GM23248 (cell line): Measurements from ENCODE around the gene POSTN. TPM values are rescaled to one million over a fixed set of nuclear protein-coding genes. Genes with fewer than 3 reads are reported as not detected.
A peak's percentile ranks its signal among the peaks of the same experiment; 100 is the strongest.
"Not testable (repeated sequence)": the region's sequence is repeated elsewhere in the genome, so short reads cannot be mapped to it uniquely, and the experiment has no call there.

Experiments
- DNase-seq: peaks from one replicate; pipeline ENCODE4 v3.0.0-alpha.2; 2015
- H2AFZ ChIP-seq: fragments of 200-600 bp; sonication (generic); 2 replicates; pipeline ENCODE4 v1.6.1; 2016; ENCODE audit warnings: antibody characterized with exemption
- H3F3A ChIP-seq: fragments of 200-600 bp; sonication (generic); 2 replicates; pipeline ENCODE4 v1.6.1; 2016; ENCODE audit warnings: mild to moderate bottlenecking, antibody characterized with exemption, mixed run types; ENCODE audit not compliant: insufficient read depth
- H3K27ac ChIP-seq: fragments of 200-600 bp; sonication (generic); 2 replicates; pipeline ENCODE4 v1.5.1; 2016; ENCODE audit warnings: mild to moderate bottlenecking
- H3K27me3 ChIP-seq: fragments of 200-600 bp; sonication (generic); replicated peaks from 2 replicates; pipeline ENCODE4 v1.6.1; 2016; ENCODE audit warnings: mild to moderate bottlenecking; ENCODE audit not compliant: insufficient read depth
- H3K36me3 ChIP-seq: fragments of 200-600 bp; sonication (generic); 2 replicates; pipeline ENCODE4 v1.6.1; 2016; ENCODE audit warnings: low read depth, mild to moderate bottlenecking
- H3K4me1 ChIP-seq: fragments of 200-600 bp; sonication (generic); 2 replicates; pipeline ENCODE4 v1.6.1; 2016; ENCODE audit warnings: mild to moderate bottlenecking; ENCODE audit not compliant: insufficient read depth
- H3K4me2 ChIP-seq: fragments of 200-600 bp; sonication (generic); one replicate; pipeline ENCODE4 v1.6.1; 2016; ENCODE audit warnings: mild to moderate bottlenecking; ENCODE audit not compliant: unreplicated experiment
- H3K4me3 ChIP-seq: fragments of 200-600 bp; sonication (generic); 2 replicates; pipeline ENCODE4 v1.5.1; 2016; ENCODE audit warnings: mild to moderate bottlenecking
- H3K79me2 ChIP-seq: fragments of 200-600 bp; sonication (generic); 2 replicates; pipeline ENCODE4 v1.6.1; 2016; ENCODE audit warnings: mild to moderate bottlenecking; ENCODE audit not compliant: insufficient read depth
- H3K9ac ChIP-seq: fragments of 200-600 bp; sonication (generic); 2 replicates; pipeline ENCODE4 v1.6.1; 2016; ENCODE audit warnings: mild to moderate bottlenecking
- H3K9me2 ChIP-seq: fragments of 200-600 bp; sonication (generic); 2 replicates; pipeline ENCODE4 v1.6.1; 2016; ENCODE audit warnings: mixed run types, mild to moderate bottlenecking, moderate library complexity; ENCODE audit not compliant: insufficient read depth
- H3K9me3 ChIP-seq: fragments of 200-600 bp; sonication (generic); one replicate; pipeline ENCODE4 v1.6.1; 2017; ENCODE audit warnings: low read depth
- H4K20me1 ChIP-seq: fragments of 200-600 bp; sonication (generic); 2 replicates; pipeline ENCODE4 v1.6.0; 2016; ENCODE audit not compliant: insufficient read depth
- EZH2 ChIP-seq: fragments of 200-600 bp; sonication (generic); IDR thresholded peaks from 2 replicates; pipeline ENCODE4 v1.6.1; 2018; ENCODE audit warnings: antibody characterized with exemption, mild to moderate bottlenecking; ENCODE audit not compliant: insufficient read depth, poor library complexity, severe bottlenecking
- EZH2phosphoT487 ChIP-seq: fragments of 200-600 bp; sonication (generic); IDR thresholded peaks from 2 replicates; pipeline ENCODE4 v1.6.1; 2018; ENCODE audit warnings: antibody characterized with exemption, moderate library complexity, mild to moderate bottlenecking, low read depth; ENCODE audit not compliant: insufficient read depth
- WGBS, 2 experiments: methylation state at CpG; one replicate each; pipeline ENCODE4 v1.1.6; 2015 to 2017; ENCODE audit warnings: low lambda C conversion rate in 2 of 2, low coverage in 1 of 2; ENCODE audit errors: missing lambda C conversion rate in 2 of 2; 5-methylcytosine and 5-hydroxymethylcytosine counted together
- in situ Hi-C: fragments of 300-500 bp; cut with MboI; formaldehyde crosslinking; loops from 2 replicates; pipeline ENCODE4 v1.15.0; 2020
- polyA plus RNA-seq: library from polyadenylated mRNA; unstranded; fragments of >200 nt; fragmentation: Nextera tagmentation; extraction: Ambion mirVana; gene quantifications from 2 replicates; pipeline ENCODE4 v1.2.1, GENCODE V29; 2016
- total RNA-seq: library from RNA; depleted of rRNA; stranded (reverse); fragments of >200 nt; shearing (Covaris generic); gene quantifications from 2 replicates; pipeline ENCODE4 v1.2.3, GENCODE V29; 2014

Gene POSTN
- total and polyA plus RNA-seq, 2 experiments from 2014 or later, result 196 to 233 TPM

- Histone ChIP-seq H3K4me1 (peaks cover 15% of the 10 kb centered on the region), H3K27ac (0 out of 2 replicates have a peak overlapping the region, but pooled peaks have one; percentile 3), H2AFZ (peak overlapping the region; percentile 62), H3K27me3 (no peaks in the 10 kb centered on the region), H3K79me2 (0 out of 2 replicates have a peak, but pooled peaks cover 9% of the 10 kb centered on the region), H3K9me2 (no peaks in the 10 kb centered on the region), H3K4me2 (peak overlapping the region; percentile 77), H3F3A (peaks cover 3% of the 10 kb centered on the region), H3K9ac (peak overlapping the region; percentile 61), H3K4me3 (peak overlapping the region; percentile 68), H3K36me3 (no peaks in the 10 kb centered on the region), H4K20me1 (no peaks in the 10 kb centered on the region), H3K9me3 (no peaks in the 10 kb centered on the region)
- DNase-seq, result no peak
- 37 to 41% methylated on average over 2 of the region's 2 CpGs for WGBS, 2 experiments
- in situ Hi-C loops, result no loop called here
- TF ChIP-seq EZH2phosphoT487 (no peak), EZH2 (no peak)
Measured at GRCh38 chr13:37597477-37598025, 1.0 kb downstream of the POSTN start.

- Histone ChIP-seq H3K4me3 (peak overlapping the region; percentile 68), H3K27ac (0 out of 2 replicates have a peak overlapping the region, but pooled peaks have one; percentile 3), H3K27me3 (no peaks in the 10 kb centered on the region), H3F3A (peaks cover 3% of the 10 kb centered on the region), H3K4me1 (peaks cover 9% of the 10 kb centered on the region), H4K20me1 (no peaks in the 10 kb centered on the region), H3K4me2 (peak overlapping the region; percentile 77), H3K9ac (peak overlapping the region; percentile 61), H3K79me2 (0 out of 2 replicates have a peak, but pooled peaks cover 9% of the 10 kb centered on the region), H2AFZ (peak overlapping the region; percentile 62), H3K9me3 (no peaks in the 10 kb centered on the region), H3K9me2 (no peaks in the 10 kb centered on the region), H3K36me3 (no peaks in the 10 kb centered on the region)
- 30 to 36% methylated on average over 3 of the region's 3 CpGs for WGBS, 2 experiments
- no peak for TF ChIP-seq EZH2phosphoT487
- no peak for TF ChIP-seq EZH2
- no peak for DNase-seq
- in situ Hi-C loops, result no loop called here
Measured at GRCh38 chr13:37596805-37597204, 1.8 kb downstream of the POSTN start.

- H3K79me2 ChIP-seq, result 0 out of 2 replicates have a peak, but pooled peaks cover 9% of the 10 kb centered on the region
- TF ChIP-seq EZH2 (no peak), EZH2phosphoT487 (no peak)
- H3K9me3 ChIP-seq, result no peaks in the 10 kb centered on the region
- H3K27ac ChIP-seq, result no peak overlapping the region
- peaks cover 9% of the 10 kb centered on the region for H3K4me1 ChIP-seq
- no peaks in the 10 kb centered on the region for H3K9me2 ChIP-seq
- H3K4me2 ChIP-seq, result peak overlapping the region; percentile 14
- no peak overlapping the region for H3K9ac ChIP-seq
- in situ Hi-C loops, result no loop called here
- no peaks in the 10 kb centered on the region for H3K27me3 ChIP-seq
- H3F3A ChIP-seq, result peaks cover 3% of the 10 kb centered on the region
- DNase-seq, result peak; percentile 59
- H4K20me1 ChIP-seq, result no peaks in the 10 kb centered on the region
- peak overlapping the region; percentile 1; the same call in 1 of the 2 replicates for H2AFZ ChIP-seq
- no peaks in the 10 kb centered on the region for H3K36me3 ChIP-seq
- no peak overlapping the region for H3K4me3 ChIP-seq
Measured at GRCh38 chr13:37595162-37595561, 3.4 kb downstream of the POSTN start.

- in situ Hi-C loops, result no loop called here
- DNase-seq, result no peak
- no peak overlapping the region for H3K27ac ChIP-seq
Measured at GRCh38 chr13:37594550-37594949, 4.0 kb downstream of the POSTN start.

GRCh38 chr13:37589381-37589780 is 9.2 kb downstream of the POSTN start:
- in situ Hi-C loops, H3K4me1 ChIP-seq, H4K20me1 ChIP-seq, H3K36me3 ChIP-seq, H3F3A ChIP-seq, H3K79me2 ChIP-seq, H3K9me2 ChIP-seq, H3K4me3 ChIP-seq, H3K9me3 ChIP-seq, H3K9ac ChIP-seq, H3K27ac ChIP-seq, H3K27me3 ChIP-seq, H2AFZ ChIP-seq, H3K4me2 ChIP-seq: not testable (repeated sequence)
- 95 to 99% methylated on average over 4 of the region's 4 CpGs for WGBS, 2 experiments
- DNase-seq, result peak; percentile 20

More at GRCh38 chr13:37594550-37594949, 4.0 kb downstream of the POSTN start:
- Histone ChIP-seq H3K36me3 (no peaks in the 10 kb centered on the region), H3F3A (peaks cover 3% of the 10 kb centered on the region), H3K4me1 (peaks cover 9% of the 10 kb centered on the region), H3K9me3 (no peaks in the 10 kb centered on the region), H4K20me1 (no peaks in the 10 kb centered on the region), H3K4me2 (no peak overlapping the region), H3K4me3 (no peak overlapping the region), H3K79me2 (0 out of 2 replicates have a peak, but pooled peaks cover 9% of the 10 kb centered on the region), H3K9ac (no peak overlapping the region), H3K27me3 (no peaks in the 10 kb centered on the region), H2AFZ (peak overlapping the region; percentile 5; the same call in 1 of the 2 replicates), H3K9me2 (no peaks in the 10 kb centered on the region)
- TF ChIP-seq EZH2 (no peak), EZH2phosphoT487 (no peak)
- WGBS, 2 experiments, result 49 to 51% methylated on average over 2 of the region's 2 CpGs
